Endothelial cell of umbilical vein (primary cell): Measurements from ENCODE around the gene RAB5IF. TPM values are rescaled to one million over a fixed set of nuclear protein-coding genes. Genes with fewer than 3 reads are reported as not detected.
"Not testable (repeated sequence)": the region's sequence is repeated elsewhere in the genome, so short reads cannot be mapped to it uniquely, and the experiment has no call there.

Experiments
- BruUV-seq: library from RNA; stranded (reverse); fragments of 400-500 nt; replicated peaks from 2 replicates; lab custom pipeline; 2021; lab: Mats Ljungman, UMichigan
- CTCF ChIA-PET: fragments of 300-600, 350-600 bp; sonication (Branson Sonifier 250); formaldehyde crosslinking; loops from one replicate; lab custom pipeline; 2021; ENCODE audit warnings: antibody characterized with exemption, inconsistent platforms; lab: Charles Lee
- POLR2A ChIA-PET: fragments of 300-600, 350-600 bp; sonication (Branson Sonifier 250); formaldehyde crosslinking; loops from one replicate; lab custom pipeline; 2021; ENCODE audit warnings: antibody characterized with exemption, inconsistent platforms; lab: Charles Lee
- DNase-seq: peaks from one replicate; pipeline ENCODE4 v3.0.0-alpha.2; 2011; ENCODE audit warnings: low read depth, low spot score
- FAIRE-seq: peaks from 2 replicates; lab custom pipeline; 2011; peaks lifted over from hg19 to GRCh38; lab: Jason Lieb, UNC
- H2AFZ ChIP-seq: 2 replicates; pipeline ENCODE4 v1.6.0; 2012; ENCODE audit warnings: low read depth, low read length, control low read depth, inconsistent platforms
- H3K27ac ChIP-seq: 2 replicates; pipeline ENCODE4 v1.5.1; 2011; ENCODE audit warnings: low read depth, mild to moderate bottlenecking, control low read depth, low read length, moderate library complexity; ENCODE audit not compliant: insufficient read depth
- H3K27me3 ChIP-seq, 2 experiments: 2 replicates each; pipeline versions ENCODE4 v1.6.0 to v1.6.1; 2011; ENCODE audit warnings: low read length in 2 of 2, mixed read lengths in 1 of 2; ENCODE audit not compliant: control insufficient read depth in 2 of 2, insufficient read depth in 2 of 2
- H3K36me3 ChIP-seq, 2 experiments: 2 replicates in 1 of 2; 3 replicates in 1 of 2; pipeline ENCODE4 v1.5.1; 2011; ENCODE audit warnings: low read length in 2 of 2, mild to moderate bottlenecking in 1 of 2, moderate library complexity in 1 of 2; ENCODE audit not compliant: control insufficient read depth in 2 of 2, insufficient read depth in 2 of 2; ENCODE audit errors: extremely low read depth in 1 of 2
- H3K4me1 ChIP-seq: 3 replicates; pipeline ENCODE4 v1.5.1; 2011; ENCODE audit warnings: mild to moderate bottlenecking, low read length; ENCODE audit not compliant: control insufficient read depth, insufficient read depth; ENCODE audit errors: extremely low read depth
- H3K4me2 ChIP-seq: 2 replicates; pipeline ENCODE4 v1.6.1; 2011; ENCODE audit warnings: low read length, control low read depth, mixed read lengths; ENCODE audit not compliant: insufficient read depth
- H3K4me3 ChIP-seq, 3 experiments: fragments of 200-600 bp in 1 of 3; sonication (generic), shearing (Covaris generic) in 1 of 3; replicated peaks in 1 of 3; 2 replicates each; pipeline ENCODE4 v1.5.1; 2011 to 2016; ENCODE audit warnings: control low read depth in 3 of 3, low read length in 3 of 3, mild to moderate bottlenecking in 2 of 3, inconsistent platforms in 1 of 3, low read depth in 1 of 3, moderate library complexity in 1 of 3; ENCODE audit not compliant: insufficient read depth in 1 of 3
- H3K79me2 ChIP-seq: 2 replicates; pipeline ENCODE4 v1.6.0; 2012; ENCODE audit warnings: low read length, inconsistent platforms; ENCODE audit not compliant: control insufficient read depth, insufficient read depth
- H3K9ac ChIP-seq: replicated peaks from 2 replicates; pipeline ENCODE3; 2011; ENCODE audit warnings: low read length, control low read depth; ENCODE audit not compliant: insufficient read depth; ENCODE audit errors: extremely low read depth
- H3K9me1 ChIP-seq: replicated peaks from 3 replicates; pipeline ENCODE4 v1.6.0; 2011; ENCODE audit warnings: mild to moderate bottlenecking, low read length; ENCODE audit not compliant: control insufficient read depth, insufficient read depth; ENCODE audit errors: extremely low read depth
- H3K9me3 ChIP-seq: replicated peaks from 2 replicates; pipeline ENCODE4 v1.5.1; 2012; ENCODE audit warnings: low read length, inconsistent platforms; ENCODE audit not compliant: control insufficient read depth, insufficient read depth
- H4K20me1 ChIP-seq: replicated peaks from 2 replicates; pipeline ENCODE3; 2011; ENCODE audit warnings: mild to moderate bottlenecking, low read length; ENCODE audit not compliant: control insufficient read depth, insufficient read depth; ENCODE audit errors: extremely low read depth
- EZH2 ChIP-seq: IDR thresholded peaks from 2 replicates; pipeline ENCODE4 v1.6.1; 2012; ENCODE audit warnings: borderline replicate concordance, low read depth, mild to moderate bottlenecking, moderate library complexity, low read length, inconsistent platforms; ENCODE audit not compliant: severe bottlenecking
- FOS ChIP-seq: IDR thresholded peaks from 2 replicates; pipeline ENCODE4 v1.6.1; 2011; ENCODE audit warnings: mild to moderate bottlenecking, low read length, moderate library complexity, borderline replicate concordance; ENCODE audit not compliant: insufficient read depth
- GATA2 ChIP-seq: IDR thresholded peaks from 2 replicates; pipeline ENCODE4 v1.7.0; 2011; ENCODE audit warnings: low read depth, mild to moderate bottlenecking, moderate library complexity, mixed read lengths, low read length; ENCODE audit not compliant: insufficient read length, insufficient read depth
- JUN ChIP-seq: IDR thresholded peaks from 2 replicates; pipeline ENCODE4 v1.6.1; 2011; ENCODE audit warnings: borderline replicate concordance, low read depth; ENCODE audit not compliant: insufficient read length, insufficient read depth
- MAX ChIP-seq: IDR thresholded peaks from 2 replicates; pipeline ENCODE4 v1.6.1; 2011; ENCODE audit not compliant: insufficient read depth, insufficient read length
- MYC ChIP-seq: IDR thresholded peaks from one replicate; pipeline ENCODE4 v1.6.1; 2011; ENCODE audit warnings: mild to moderate bottlenecking, low read depth, low read length
- POLR2A ChIP-seq: IDR thresholded peaks from 2 replicates; pipeline ENCODE4 v1.6.1; 2012; ENCODE audit warnings: low read depth, mild to moderate bottlenecking, control low read depth, low read length
- POLR2AphosphoS5 ChIP-seq: IDR thresholded peaks from 2 replicates; pipeline ENCODE4 v1.6.1; 2012; ENCODE audit warnings: low read depth, mild to moderate bottlenecking, control low read depth, low read length, moderate library complexity; ENCODE audit not compliant: insufficient read depth
- dilution Hi-C: fragments of 300-500 bp; cut with MboI; formaldehyde crosslinking; loops from one replicate; pipeline ENCODE4 v1.15.0; 2019; ENCODE audit warnings: low sequenced_read_pairs; ENCODE audit not compliant: extremely low pct_ligation_motif_present
- intact Hi-C: fragments of 100-400 bp; cut with micrococcal nuclease; formaldehyde crosslinking; loops from one replicate; pipeline ENCODE4 v1.10.0; 2022
- polyA plus RNA-seq, 4 experiments: library from polyadenylated mRNA; depleted of rRNA in 3 of 4; stranded (reverse) in 3 of 4; unstranded in 1 of 4; fragments of >200 nt; gene quantifications; 2 replicates each; pipeline versions ENCODE4 v1.2.1 to v1.2.3, GENCODE V29; 2011 to 2012; ENCODE audit warnings: missing spikeins in 1 of 4
- total RNA-seq: library from RNA; stranded (reverse); gene quantifications from 2 replicates; pipeline ENCODE4 v1.2.3, GENCODE V29; 2021
- TF ChIP-seq, protein P1 (sequence below), 2 donors: IDR thresholded peaks; 1 replicate in 1 of 2; 2 replicates in 1 of 2; pipeline ENCODE4 v1.5.1; 2011; ENCODE audit warnings: low read length in 2 of 2, mild to moderate bottlenecking in 2 of 2, moderate library complexity in 2 of 2, control low read depth in 1 of 2, inconsistent platforms in 1 of 2, low read depth in 1 of 2; ENCODE audit not compliant: insufficient read depth in 1 of 2; ENCODE audit errors: extremely low read depth in 1 of 2

Gene RAB5IF
- total and polyA plus RNA-seq, 2 donors (not counting 3 experiments of a cell fraction or from before 2014, with no cell fraction given), result 113 to 162 TPM

- H4K20me1 ChIP-seq, result no peaks in the 10 kb centered on the region
- intact Hi-C loops (no loop called here), dilution Hi-C loops (no loop called here)
- DNase-seq, result no peak
- no peak overlapping the region for H3K27ac ChIP-seq
- ChIA-PET POLR2A (no interaction called here), CTCF (no interaction called here)
- H3K9me1 ChIP-seq, result no peaks in the 10 kb centered on the region
- no peak overlapping the region for H3K9ac ChIP-seq
- no peaks in the 10 kb centered on the region for H3K36me3 ChIP-seq
- no peak for FAIRE-seq
- TF ChIP-seq MAX (no peak), MYC (no peak), POLR2A (no peak), FOS (no peak), JUN (no peak), GATA2 (no peak), POLR2AphosphoS5 (no peak), EZH2 (no peak)
- TF ChIP-seq, protein P1, sequence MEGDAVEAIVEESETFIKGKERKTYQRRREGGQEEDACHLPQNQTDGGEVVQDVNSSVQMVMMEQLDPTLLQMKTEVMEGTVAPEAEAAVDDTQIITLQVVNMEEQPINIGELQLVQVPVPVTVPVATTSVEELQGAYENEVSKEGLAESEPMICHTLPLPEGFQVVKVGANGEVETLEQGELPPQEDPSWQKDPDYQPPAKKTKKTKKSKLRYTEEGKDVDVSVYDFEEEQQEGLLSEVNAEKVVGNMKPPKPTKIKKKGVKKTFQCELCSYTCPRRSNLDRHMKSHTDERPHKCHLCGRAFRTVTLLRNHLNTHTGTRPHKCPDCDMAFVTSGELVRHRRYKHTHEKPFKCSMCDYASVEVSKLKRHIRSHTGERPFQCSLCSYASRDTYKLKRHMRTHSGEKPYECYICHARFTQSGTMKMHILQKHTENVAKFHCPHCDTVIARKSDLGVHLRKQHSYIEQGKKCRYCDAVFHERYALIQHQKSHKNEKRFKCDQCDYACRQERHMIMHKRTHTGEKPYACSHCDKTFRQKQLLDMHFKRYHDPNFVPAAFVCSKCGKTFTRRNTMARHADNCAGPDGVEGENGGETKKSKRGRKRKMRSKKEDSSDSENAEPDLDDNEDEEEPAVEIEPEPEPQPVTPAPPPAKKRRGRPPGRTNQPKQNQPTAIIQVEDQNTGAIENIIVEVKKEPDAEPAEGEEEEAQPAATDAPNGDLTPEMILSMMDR (IDR thresholded peaks at IDR 0.05; ENCODE audit: extremely low read depth in 1 of 2, insufficient read depth in 1 of 2, low read depth in 1 of 2, low read length in 2 of 2), result no peak
- H3K4me2 ChIP-seq, result no peak overlapping the region
- H3K4me3 ChIP-seq, result no peak overlapping the region
- H3K9me3 ChIP-seq, result no peaks in the 10 kb centered on the region
- H2AFZ ChIP-seq, result no peak overlapping the region
- H3K79me2 ChIP-seq, result no peaks in the 10 kb centered on the region
- H3K27me3 ChIP-seq, result no peaks in the 10 kb centered on the region
- no peaks in the 10 kb centered on the region for H3K4me1 ChIP-seq
- BruUV-seq, result no TSS peak
Measured at GRCh38 chr20:36563374-36563773, 42.2 kb upstream of the RAB5IF start.

GRCh38 chr20:36564078-36564725 lies 41.4 kb upstream of the RAB5IF start:
- POLR2A ChIA-PET, result not testable (repeated sequence)

DNA sequence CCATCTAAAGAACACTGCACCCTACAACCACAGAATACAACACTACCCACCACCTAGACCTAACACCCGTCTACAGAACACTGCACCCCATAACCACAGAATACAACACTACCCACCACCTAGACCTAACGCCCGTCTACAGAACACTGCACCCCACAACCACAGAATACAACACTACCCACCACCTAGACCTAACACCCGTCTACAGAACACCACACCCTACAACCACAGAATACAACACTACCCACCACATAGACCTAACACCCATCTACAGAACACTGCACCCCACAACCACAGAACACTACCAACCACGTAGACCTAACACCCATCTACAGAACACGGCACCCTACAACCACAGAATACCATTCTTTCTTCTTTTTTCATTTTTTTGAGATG lies 40.9 kb upstream of the RAB5IF start:
- POLR2A ChIA-PET, H3K79me2 ChIP-seq, CTCF ChIA-PET, intact Hi-C loops, H3K9me3 ChIP-seq, H3K4me1 ChIP-seq, H3K36me3 ChIP-seq, H3K27ac ChIP-seq, H2AFZ ChIP-seq, H3K9me1 ChIP-seq, FAIRE-seq, H3K9ac ChIP-seq, BruUV-seq, dilution Hi-C loops, H3K4me2 ChIP-seq, DNase-seq, H4K20me1 ChIP-seq, H3K27me3 ChIP-seq, H3K4me3 ChIP-seq: not testable (repeated sequence)

More at GRCh38 chr20:36564078-36564725, 41.4 kb upstream of the RAB5IF start:
- H3K9me3 ChIP-seq, intact Hi-C loops, H3K79me2 ChIP-seq, H3K36me3 ChIP-seq, H3K9ac ChIP-seq, H3K4me2 ChIP-seq, H2AFZ ChIP-seq, H3K4me1 ChIP-seq, H3K27me3 ChIP-seq, FAIRE-seq, dilution Hi-C loops, H3K27ac ChIP-seq, H3K4me3 ChIP-seq, H4K20me1 ChIP-seq, H3K9me1 ChIP-seq, BruUV-seq, CTCF ChIA-PET, DNase-seq: not testable (repeated sequence)
